ENCODE results near the gene OMP.

The OMP gene

GRCh38 chr11:77150836-77151235 lies 48.2 kb downstream of the OMP start:
- no peak overlapping the region for H3K4me3 ChIP-seq (ENCODE audit: low read depth, low read length)
- CTCF ChIA-PET, result interaction anchor here (0.6 to 2.7 kb wide), 2 partner anchors 23 to 351 kb away, joined by 3 to 7 read pairs; partner anchors contain the start of gene MYO7A
- POLR2A ChIA-PET, result no interaction called here
- no peak overlapping the region for H3K27ac ChIP-seq (ENCODE audit: extremely low read depth, low read depth, low read length)
- no peaks in the 10 kb centered on the region for H3K4me1 ChIP-seq (ENCODE audit: control insufficient read depth, insufficient read depth, low read length)
- no peaks in the 10 kb centered on the region for H3K9me3 ChIP-seq (ENCODE audit: control insufficient read depth, insufficient read depth, low read depth, low read length)
- TF ChIP-seq ZNF558 (tag by site-specific recombination; IDR thresholded peaks at IDR 0.05), result no peak
- TF ChIP-seq ZNF16 (tag by site-specific recombination; IDR thresholded peaks at IDR 0.05; ENCODE audit: low read depth), result no peak
- TF ChIP-seq ZBTB44 (tag by site-specific recombination; IDR thresholded peaks at IDR 0.05), result no peak
- TF ChIP-seq SALL2 (tag by site-specific recombination; IDR thresholded peaks at IDR 0.05; ENCODE audit: borderline replicate concordance), result no peak
- TF ChIP-seq ZBTB10 (tag by site-specific recombination; IDR thresholded peaks at IDR 0.05), result no peak
- TF ChIP-seq ZNF701 (tag by site-specific recombination; IDR thresholded peaks at IDR 0.05), result no peak
- no peak for TF ChIP-seq ZSCAN18 (tag by site-specific recombination; IDR thresholded peaks at IDR 0.05)
- TF ChIP-seq ZNF114 (tag by site-specific recombination; IDR thresholded peaks at IDR 0.05), result no peak
- no peak for TF ChIP-seq ZIC2 (tag by site-specific recombination; IDR thresholded peaks at IDR 0.05)
- TF ChIP-seq ZNF747 (tag by site-specific recombination; IDR thresholded peaks at IDR 0.05), result no peak
- H3K36me3 ChIP-seq (ENCODE audit: control insufficient read depth in 2 of 2, insufficient read depth in 1 of 2, low read length in 2 of 2), result no peaks in the 10 kb centered on the region

GRCh38 chr11:77151804-77152509 lies 49.3 kb downstream of the OMP start:
- POLR2A ChIA-PET, result no interaction called here
- H3K27ac ChIP-seq (ENCODE audit: extremely low read depth, low read depth, low read length), result no peak overlapping the region
- CTCF ChIA-PET, result no interaction called here
- no peak overlapping the region for H3K4me3 ChIP-seq (ENCODE audit: low read depth, low read length)
- no peaks in the 10 kb centered on the region for H3K9me3 ChIP-seq (ENCODE audit: control insufficient read depth, insufficient read depth, low read depth, low read length)
- H3K36me3 ChIP-seq (ENCODE audit: control insufficient read depth in 2 of 2, insufficient read depth in 1 of 2, low read length in 2 of 2), result no peaks in the 10 kb centered on the region
- no peak for TF ChIP-seq ZNF596 (tag by site-specific recombination; IDR thresholded peaks at IDR 0.05)
- TF ChIP-seq ZNF530 (tag by site-specific recombination; IDR thresholded peaks at IDR 0.05; ENCODE audit: low read depth), result no peak
- no peak for TF ChIP-seq ZNF133 (tag by site-specific recombination; IDR thresholded peaks at IDR 0.05)
- TF ChIP-seq TSHZ1 (tag by site-specific recombination; IDR thresholded peaks at IDR 0.05; ENCODE audit: borderline replicate concordance), result no peak
- TF ChIP-seq ZNF521 (tag by site-specific recombination; IDR thresholded peaks at IDR 0.05), result no peak
- TF ChIP-seq ZNF211 (tag by site-specific recombination; IDR thresholded peaks at IDR 0.05; ENCODE audit: low read depth), result no peak
- TF ChIP-seq ZBTB10 (tag by site-specific recombination; IDR thresholded peaks at IDR 0.05), result no peak
- no peak for TF ChIP-seq ZBTB21 (tag by site-specific recombination; IDR thresholded peaks at IDR 0.05)
- no peak for TF ChIP-seq MZF1 (tag by site-specific recombination; IDR thresholded peaks at IDR 0.05; ENCODE audit: borderline replicate concordance)
- no peaks in the 10 kb centered on the region for H3K4me1 ChIP-seq (ENCODE audit: control insufficient read depth, insufficient read depth, low read length)
